Activated CD4-positive, alpha-beta T cell treated with anti-CD3 and anti-CD28 coated beads for 1 hour (primary cell): ENCODE data around the gene CREB5.

Source experiments
- DNase-seq: peaks from one replicate; pipeline ENCODE4 v3.0.0-alpha.2; 2020

CREB5 gene

GRCh38 chr7:28873365-28873764, 461.0 kb downstream of the CREB5 start:
- DNase-seq = no peak

- DNase-seq = no peak
Measured at GRCh38 chr7:28874001-28874400, 461.7 kb downstream of the CREB5 start.
